ENCODE results near the gene TSPAN2. TPM values are rescaled to one million over a fixed set of nuclear protein-coding genes. Genes with fewer than 3 reads are reported as not detected.

Gene TSPAN2
- total and polyA plus RNA-seq, 9 of the 15 experiments (the other 6 are each of a cell fraction or from before 2014, with no cell fraction given) = not detected

DNA sequence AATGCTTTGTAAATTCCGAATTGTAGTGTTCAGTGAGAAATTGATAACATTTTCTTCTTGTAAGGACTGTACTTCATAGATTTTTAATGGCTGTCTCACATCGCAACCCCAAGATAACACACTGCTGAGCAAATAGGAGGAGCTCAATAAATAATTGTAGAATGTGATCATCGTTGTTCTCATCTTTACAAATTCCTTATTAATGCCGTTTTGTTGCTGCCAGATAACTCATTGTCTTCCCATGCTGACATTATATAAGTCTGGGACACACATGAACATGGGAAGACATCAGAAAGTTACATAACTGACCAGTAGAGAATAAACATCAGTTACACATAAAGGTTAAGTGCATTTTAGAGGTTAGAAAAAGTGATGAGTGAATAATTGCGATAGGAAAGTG lies 46.4 kb upstream of the TSPAN2 start:
- Histone ChIP-seq H3K4me3 (no peak overlapping the region), H2AFZ (ENCODE audit: low read depth, low read length) (no peak overlapping the region), H3K27ac (ENCODE audit: extremely low read depth, low read depth, low read length) (no peak overlapping the region), H3K36me3 (ENCODE audit: control insufficient read depth, insufficient read depth, low read length) (no peaks in the 10 kb centered on the region), H3K9ac (ENCODE audit: insufficient read depth in 1 of 2, low read depth in 2 of 2, low read length in 2 of 2) (no peak overlapping the region), H3K9me1 (ENCODE audit: control insufficient read depth, insufficient read depth, low read length) (no peaks in the 10 kb centered on the region), H3K4me2 (ENCODE audit: insufficient read depth, low read length) (no peak overlapping the region), H3K79me2 (ENCODE audit: control insufficient read depth, insufficient read depth, low read length) (no peaks in the 10 kb centered on the region), H3K9me3 (replicated peaks; ENCODE audit: control insufficient read depth, insufficient read depth, low read depth, low read length) (no peaks in the 10 kb centered on the region), H3K27me3 (ENCODE audit: control insufficient read depth in 2 of 2, insufficient read depth in 2 of 2, low read length in 2 of 2) (no peaks in the 10 kb centered on the region; a peak in 1 of 5 replicates), H3K4me1 (replicated peaks in 1 of 2; ENCODE audit: control insufficient read depth in 2 of 2, insufficient read depth in 2 of 2, low read length in 2 of 2) (peaks cover 0 to 2% of the 10 kb centered on the region in 2 experiments; a peak in 1 of 5 replicates), H4K20me1 (replicated peaks; ENCODE audit: control insufficient read depth, insufficient read depth, low read length) (no peaks in the 10 kb centered on the region; the same call in 1 of the 2 replicates)
- ATAC-seq (no peak), FAIRE-seq (no peak), DNase-seq (ENCODE audit: extremely low read depth in 1 of 4, low spot score in 3 of 4) (no peak)
- CTCF ChIA-PET (ENCODE audit: low intra/inter-chr PET ratio) = no interaction called here
- in situ Hi-C loops (cut with MboI) (loop anchor here (5.0 to 25.0 kb wide), 3 partner anchors 332 to 627 kb away; partner anchors contain the start of gene CASQ2), intact Hi-C loops (cut with micrococcal nuclease) (no loop called here)
- BruUV-seq (replicated peaks) = no TSS peak
- TF ChIP-seq ZNF12 (CRISPR knock-in tag; IDR thresholded peaks at IDR 0.05) (no peak), ZNF551 (CRISPR knock-in tag; IDR thresholded peaks at IDR 0.05) (no peak), FOSL1 (tag; conservative IDR thresholded peaks at IDR 0.05) (no peak), RUNX1 (IDR thresholded peaks at IDR 0.05; ENCODE audit: low read depth) (no peak), HDAC2 (IDR thresholded peaks at IDR 0.05) (no peak), TAF15 (IDR thresholded peaks at IDR 0.05; ENCODE audit: low read depth, low read length) (no peak), BRD9 (IDR thresholded peaks at IDR 0.05; ENCODE audit: low read depth, partially characterized antibody) (no peak), GTF2A2 (tag; IDR thresholded peaks at IDR 0.05) (no peak)
- POLR2A ChIA-PET = no interaction called here
- 0% methylated on average over 5 of the region's 5 CpGs for WGBS (ENCODE audit: insufficient coverage, low coverage, missing lambda C conversion rate)

All from K562 (cell line).